GM18870 (cell line): ENCODE results near the gene SCGB2B2.
"Not testable (repeated sequence)": the region's sequence is repeated elsewhere in the genome, so short reads cannot be mapped to it uniquely, and the experiment has no call there.

Source experiments
- ATAC-seq: cut with Tn5 transposase; IDR thresholded peaks from one replicate; pipeline ENCODE4 v1.9.1; 2021; ENCODE audit warnings: moderate library complexity; ENCODE audit not compliant: unreplicated experiment

SCGB2B2 gene

GRCh38 chr19:34669305-34669704 is 7.7 kb downstream of the SCGB2B2 start:
- no peak for ATAC-seq

GRCh38 chr19:34668690-34669089 is 8.3 kb downstream of the SCGB2B2 start:
- ATAC-seq: not testable (repeated sequence)

GRCh38 chr19:34668077-34668689 is 8.8 kb downstream of the SCGB2B2 start:
- not testable (repeated sequence) for ATAC-seq

- no peak for ATAC-seq
Observed at GRCh38 chr19:34667349-34668076, 9.4 kb downstream of the SCGB2B2 start.

GRCh38 chr19:34666958-34667265 is 10.0 kb downstream of the SCGB2B2 start:
- ATAC-seq: no peak

GRCh38 chr19:34666200-34666957 is 10.6 kb downstream of the SCGB2B2 start:
- ATAC-seq: no peak

GRCh38 chr19:34665275-34665674 is 11.7 kb downstream of the SCGB2B2 start:
- not testable (repeated sequence) for ATAC-seq

GRCh38 chr19:34664870-34665269 is 12.1 kb downstream of the SCGB2B2 start:
- ATAC-seq: no peak

- ATAC-seq: no peak
Observed at GRCh38 chr19:34664168-34664567, 12.8 kb downstream of the SCGB2B2 start.

GRCh38 chr19:34662919-34663318 is 14.0 kb downstream of the SCGB2B2 start:
- ATAC-seq: no peak

GRCh38 chr19:34661357-34661756 is 15.6 kb downstream of the SCGB2B2 start:
- ATAC-seq: no peak

GRCh38 chr19:34655651-34656050 is 21.3 kb downstream of the SCGB2B2 start:
- ATAC-seq: no peak

- ATAC-seq: no peak
Observed at GRCh38 chr19:34654796-34655195, 22.2 kb downstream of the SCGB2B2 start.

GRCh38 chr19:34651747-34652146 is 25.2 kb downstream of the SCGB2B2 start:
- ATAC-seq: no peak

GRCh38 chr19:34649886-34650543 is 26.9 kb downstream of the SCGB2B2 start:
- ATAC-seq: no peak

- no peak for ATAC-seq
Observed at GRCh38 chr19:34645551-34645950, 31.4 kb downstream of the SCGB2B2 start.

- no peak for ATAC-seq
Observed at GRCh38 chr19:34644991-34645461, 31.9 kb downstream of the SCGB2B2 start.

- no peak for ATAC-seq
Observed at GRCh38 chr19:34642241-34642640, 34.7 kb downstream of the SCGB2B2 start.

GRCh38 chr19:34639491-34640085 is 37.4 kb downstream of the SCGB2B2 start:
- no peak for ATAC-seq

GRCh38 chr19:34633802-34634201 is 43.2 kb downstream of the SCGB2B2 start:
- no peak for ATAC-seq
